Measurements from ENCODE around the gene LDB2.

Gene LDB2

GRCh38 chr4:16672421-16672820 is 226.0 kb downstream of the LDB2 start:
- Histone ChIP-seq H3K27ac (no peak overlapping the region), H3K4me3 (no peak overlapping the region)
- DNase-seq (ENCODE audit: low spot score), result no peak
- no peak for TF ChIP-seq CTCF (IDR thresholded peaks at IDR 0.05)

- no peak for DNase-seq (ENCODE audit: low spot score)
- H3K4me3 ChIP-seq, result no peak overlapping the region
- H3K27ac ChIP-seq, result no peak overlapping the region
- no peak for TF ChIP-seq CTCF (IDR thresholded peaks at IDR 0.05)
These were observed 226.7 kb downstream of the LDB2 start for GRCh38 chr4:16671741-16672140.

DNA sequence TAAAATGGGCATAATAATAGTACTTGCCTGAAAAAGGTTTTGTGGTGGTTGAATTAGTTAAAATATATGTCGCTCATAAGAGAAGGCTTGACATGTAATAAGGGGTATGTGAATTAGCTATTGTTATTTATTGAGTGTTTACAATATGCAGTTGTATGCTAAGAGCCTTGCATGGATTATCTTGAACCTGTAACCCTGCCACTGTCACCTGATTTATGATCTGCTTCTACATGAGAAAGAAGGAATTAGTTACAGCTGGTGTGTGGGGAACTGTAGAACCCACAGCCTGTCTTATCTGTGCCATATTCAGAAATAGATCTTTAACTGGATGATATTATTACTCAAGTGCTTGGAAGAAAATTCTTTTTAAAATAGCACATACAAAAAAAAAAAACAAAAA is 227.7 kb downstream of the LDB2 start:
- Histone ChIP-seq H3K27ac (no peak overlapping the region), H3K4me3 (no peak overlapping the region)
- TF ChIP-seq CTCF (IDR thresholded peaks at IDR 0.05), result no peak
- DNase-seq (ENCODE audit: low spot score), result no peak

DNA sequence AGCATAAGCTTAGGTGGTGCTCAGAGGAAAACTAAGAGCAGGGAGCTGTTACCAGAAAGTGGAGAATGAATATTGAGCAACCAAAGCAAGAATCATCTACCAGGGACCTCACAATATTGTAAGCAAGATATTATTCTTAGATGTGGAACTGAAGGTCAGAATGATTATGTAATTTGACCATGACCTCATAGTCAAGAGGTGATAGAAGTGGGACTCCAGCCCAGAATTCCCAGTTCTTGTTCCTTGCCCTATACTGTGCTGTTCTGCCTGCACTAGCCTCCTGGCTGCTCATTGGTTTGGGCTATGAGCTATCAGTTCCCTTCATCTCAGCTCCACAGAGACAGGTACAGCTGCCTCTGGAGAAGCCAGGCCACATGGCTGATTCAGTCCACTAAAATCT is 229.4 kb downstream of the LDB2 start:
- Histone ChIP-seq H3K27ac (no peak overlapping the region), H3K4me3 (no peak overlapping the region)
- DNase-seq (ENCODE audit: low spot score), result no peak
- no peak for TF ChIP-seq CTCF (IDR thresholded peaks at IDR 0.05)

DNA sequence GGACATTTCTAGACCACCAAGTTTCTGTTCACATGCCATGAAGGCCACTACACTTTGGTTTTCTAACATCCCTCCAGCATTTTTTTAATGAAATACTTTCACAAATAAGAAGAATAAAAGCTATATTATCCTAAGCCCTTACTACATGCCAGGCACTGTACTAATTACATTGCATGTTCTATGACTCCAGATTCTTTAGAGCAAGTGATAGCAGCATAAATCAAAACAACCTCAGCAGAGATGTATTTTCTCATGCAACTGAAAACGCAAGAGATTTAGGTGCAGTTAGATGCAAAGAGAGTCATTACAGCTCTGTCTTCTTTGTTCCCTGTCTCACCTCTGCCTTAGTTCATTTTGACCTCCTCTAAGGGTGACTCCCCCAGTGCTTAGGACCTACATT is 230.0 kb downstream of the LDB2 start:
- no peak for TF ChIP-seq CTCF (IDR thresholded peaks at IDR 0.05)
- Histone ChIP-seq H3K4me3 (no peak overlapping the region), H3K27ac (no peak overlapping the region)
- no peak for DNase-seq (ENCODE audit: low spot score)

DNA sequence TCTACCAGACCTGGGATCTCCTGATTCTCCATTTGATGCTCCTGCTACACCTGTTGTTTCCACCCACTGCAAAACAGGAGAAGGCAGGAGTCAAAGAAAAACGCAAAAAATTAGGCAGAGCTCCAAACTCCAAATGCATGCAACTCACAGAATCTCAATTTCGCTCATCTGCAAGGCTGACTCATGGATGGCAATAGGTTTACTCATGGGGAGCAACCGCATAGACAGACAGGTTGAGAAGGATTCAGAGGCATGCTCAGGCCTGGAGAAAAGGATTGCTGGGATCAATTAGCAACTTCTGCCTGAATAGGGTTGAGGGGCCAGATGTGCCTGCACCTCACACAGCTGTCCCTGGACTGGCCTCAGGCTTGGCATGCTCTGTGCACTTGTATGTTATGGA is 231.0 kb downstream of the LDB2 start:
- no peak for TF ChIP-seq CTCF (IDR thresholded peaks at IDR 0.05)
- no peak overlapping the region for H3K27ac ChIP-seq
- no peak for DNase-seq (ENCODE audit: low spot score)

DNA sequence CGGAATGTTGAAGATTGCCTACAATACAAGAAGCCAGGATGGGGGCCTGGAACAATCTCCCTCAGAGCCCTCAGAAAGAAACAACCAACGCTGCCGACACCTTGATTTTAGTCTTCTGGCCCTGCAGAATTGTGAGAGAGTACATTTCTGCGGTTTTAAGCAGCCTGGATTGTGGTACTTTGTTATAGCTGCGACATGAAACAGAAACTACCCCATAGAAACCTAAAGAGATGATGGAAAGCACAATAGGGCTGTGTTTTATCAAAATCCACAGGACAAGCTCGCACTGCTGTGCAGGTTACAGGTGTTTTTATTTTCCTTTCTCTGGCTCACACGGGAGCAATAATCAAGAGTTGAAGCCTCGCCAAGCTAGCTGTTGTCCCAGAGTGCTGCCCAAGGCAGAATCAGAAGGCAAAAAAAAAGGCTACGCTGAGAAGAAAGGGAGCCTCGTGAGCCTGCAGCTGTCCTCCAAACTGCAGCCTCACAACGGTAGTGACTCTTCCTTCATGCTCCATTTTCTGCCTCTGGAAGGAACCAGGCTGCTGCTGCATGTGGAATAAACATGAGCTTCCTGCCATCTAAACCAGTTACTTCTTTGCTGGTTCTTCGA is 232.4 kb downstream of the LDB2 start:
- no peak for DNase-seq (ENCODE audit: low spot score)
- Histone ChIP-seq H3K4me3 (no peak overlapping the region), H3K27ac (no peak overlapping the region)
- TF ChIP-seq CTCF (IDR thresholded peaks at IDR 0.05), result no peak

More for the DNA sequence above, 231.0 kb downstream of the LDB2 start:
- H3K4me3 ChIP-seq, result no peak overlapping the region
